ENCODE data around the gene AURKB. TPM values are rescaled to one million over a fixed set of nuclear protein-coding genes. Genes with fewer than 3 reads are reported as not detected.

AURKB gene
- total RNA-seq, 4 donors from 2014 or later = 11.2 to 43.7 (median 20.3) TPM

GRCh38 chr17:8234361-8235270 is 24.2 kb upstream of the AURKB start:
- H3K27me3 ChIP-seq = no peaks in the 10 kb centered on the region
- H3K4me1 ChIP-seq = no peaks in the 10 kb centered on the region
- H3K9me3 ChIP-seq = no peaks in the 10 kb centered on the region
- 94 to 97% methylated on average over 9 to 10 of the region's 21 CpGs for WGBS, 2 donors
- DNase-seq = no peak
- no peak overlapping the region for H3K4me3 ChIP-seq
- H3K27ac ChIP-seq = no peak overlapping the region
- intact Hi-C loops (cut with DNase I) = loop anchor here (10.0 kb wide), 1 partner anchor 50 kb away; the partner anchor contains the start of gene RANGRF
- TF ChIP-seq CTCF (IDR thresholded peaks at IDR 0.05) = no peak
- no peak for TF ChIP-seq POLR2A (IDR thresholded peaks at IDR 0.05)
- peaks cover 22 to 100% (median 69%) of the 10 kb centered on the region in 3 donors for H3K36me3 ChIP-seq

DNA sequence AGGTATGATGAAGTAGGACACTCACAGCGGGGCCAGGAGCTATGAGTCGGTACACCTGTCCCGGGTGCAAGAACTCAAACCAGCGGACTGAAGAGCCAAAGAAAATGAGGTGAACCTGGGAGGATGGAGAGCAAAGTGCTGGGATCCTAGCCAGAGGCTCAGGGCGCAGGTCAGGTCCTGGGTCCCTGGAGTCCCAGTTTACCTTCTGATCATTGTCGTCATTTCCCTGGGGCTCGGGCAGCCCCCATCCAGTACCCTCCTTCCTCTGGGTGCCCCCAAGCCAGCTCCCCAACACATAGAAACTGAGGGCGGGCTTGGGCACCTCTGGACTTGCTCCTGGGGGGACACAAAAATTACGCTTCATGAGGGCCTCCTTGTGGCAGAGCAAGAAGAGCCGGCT is 21.3 kb upstream of the AURKB start:
- Histone ChIP-seq H3K9me3 (no peaks in the 10 kb centered on the region), H3K27ac (no peak overlapping the region), H3K4me3 (no peak overlapping the region), H3K36me3 (peaks cover 15 to 97% (median 70%) of the 10 kb centered on the region in 3 donors), H3K4me1 (peaks cover 0 to 10% (median 0%) of the 10 kb centered on the region in 3 donors), H3K27me3 (no peaks in the 10 kb centered on the region)
- DNase-seq = no peak
- TF ChIP-seq CTCF (IDR thresholded peaks at IDR 0.05) = no peak
- intact Hi-C loops (cut with DNase I) = loop anchor here (10.0 kb wide), 1 partner anchor 53 kb away; the partner anchor contains the start of gene RANGRF
- WGBS, 2 donors = 81 to 87% methylated on average over 4 to 7 of the region's 10 CpGs

DNA sequence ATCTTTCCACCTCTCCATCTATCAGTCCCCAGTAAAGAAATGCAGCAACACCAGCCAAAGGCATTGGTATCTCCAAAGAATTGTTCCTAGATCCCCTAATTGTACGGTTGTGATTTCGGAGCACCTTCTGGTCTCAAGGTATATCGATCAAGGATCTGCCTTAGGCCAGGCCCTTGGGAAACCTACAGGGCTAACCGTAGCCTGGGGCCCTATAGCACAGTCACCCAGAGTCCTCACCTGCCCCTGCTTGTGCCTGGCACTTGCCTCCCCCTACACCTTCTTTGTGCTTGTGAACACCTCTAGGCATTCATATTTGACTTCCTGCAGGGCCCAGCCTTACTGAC is 16.8 kb upstream of the AURKB start:
- H3K27ac ChIP-seq = peak overlapping the region; percentile 53 to 77 (median 75)
- H3K4me1 ChIP-seq = peaks cover 5 to 49% (median 13%) of the 10 kb centered on the region in 3 donors
- peaks cover 5 to 52% (median 42%) of the 10 kb centered on the region in 3 donors for H3K36me3 ChIP-seq
- WGBS, 2 donors = 87 to 96% methylated on average over 3 to 4 of the region's 4 CpGs
- H3K27me3 ChIP-seq = no peaks in the 10 kb centered on the region
- TF ChIP-seq CTCF (IDR thresholded peaks at IDR 0.05) (no peak), POLR2A (IDR thresholded peaks at IDR 0.05) (no peak)
- intact Hi-C loops (cut with DNase I) = no loop called here
- no peaks in the 10 kb centered on the region for H3K9me3 ChIP-seq
- H3K4me3 ChIP-seq = peak overlapping the region in 3 of 4 donors; percentile 10 to 47 (median 34)
- DNase-seq = no peak

DNA sequence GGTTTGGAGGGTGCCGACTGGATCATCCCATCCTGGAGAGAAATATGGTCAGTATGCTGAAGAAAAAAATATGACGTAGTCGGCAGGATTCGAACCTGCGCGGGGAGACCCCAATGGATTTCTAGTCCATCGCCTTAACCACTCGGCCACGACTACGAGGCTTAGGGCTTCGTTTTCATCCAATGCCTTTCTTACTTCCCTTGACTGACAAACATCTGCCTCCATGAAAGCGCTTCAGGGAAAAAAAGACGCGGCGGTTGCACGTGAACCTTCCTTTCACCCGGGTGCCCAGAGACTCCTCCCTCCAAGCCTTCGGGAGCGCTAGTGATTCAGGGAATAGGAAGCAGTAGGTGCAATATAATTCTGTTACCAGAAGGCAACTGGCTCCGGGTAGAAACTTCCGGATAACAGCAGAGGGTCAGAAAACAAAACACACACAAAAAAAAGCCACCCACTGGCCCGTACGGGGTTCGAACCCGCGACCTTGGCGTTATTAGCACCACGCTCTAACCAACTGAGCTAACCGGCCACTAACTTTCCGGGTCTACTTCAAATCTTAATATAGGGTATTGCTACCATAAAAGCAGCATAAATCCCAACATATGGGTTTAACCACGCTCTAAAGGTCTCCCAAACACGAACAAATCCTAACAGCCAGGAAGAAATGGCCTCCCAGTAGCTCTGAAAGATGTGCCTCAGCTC is 16.3 kb upstream of the AURKB start:
- WGBS, 2 donors = 22 to 43% methylated on average over 24 to 32 of the region's 32 CpGs
- peaks cover 5 to 51% (median 13%) of the 10 kb centered on the region in 3 donors for H3K4me1 ChIP-seq
- peaks cover under 1 to 47% (median 37%) of the 10 kb centered on the region in 3 donors for H3K36me3 ChIP-seq
- no peaks in the 10 kb centered on the region for H3K27me3 ChIP-seq
- no peak for DNase-seq
- no peaks in the 10 kb centered on the region for H3K9me3 ChIP-seq
- H3K4me3 ChIP-seq = peak overlapping the region; percentile 10 to 47 (median 30)
- intact Hi-C loops (cut with DNase I) = no loop called here
- H3K27ac ChIP-seq = peak overlapping the region; percentile 53 to 77 (median 75)
- no peak for TF ChIP-seq CTCF (IDR thresholded peaks at IDR 0.05)
- TF ChIP-seq POLR2A (IDR thresholded peaks at IDR 0.05) = no peak
